Gastrocnemius medialis (tissue), 4 donors: ENCODE measurements around the gene TRH. TPM values are rescaled to one million over a fixed set of nuclear protein-coding genes. Genes with fewer than 3 reads are reported as not detected.
"Not testable (repeated sequence)": the region's sequence is repeated elsewhere in the genome, so short reads cannot be mapped to it uniquely, and the experiment has no call there.

Source experiments
- ATAC-seq, 2 donors: fragments of 150-250 bp; one replicate each; pipeline ENCODE4 v1.9.1; 2016
- DNase-seq, 2 donors: peaks; one replicate each; pipeline ENCODE4 v3.0.0-alpha.2; 2019
- H3K27ac ChIP-seq, 4 donors: fragments of 200-600 bp; sonication (generic); 1 replicate in 1 of 4; 2 replicates in 3 of 4; pipeline ENCODE4 v1.5.1; 2016 to 2018; ENCODE audit warnings: mild to moderate bottlenecking in 2 of 4, moderate library complexity in 1 of 4
- H3K27me3 ChIP-seq, 3 donors: fragments of 200-600 bp; sonication (generic) in 2 of 3; 1 replicate in 1 of 3; 2 replicates in 2 of 3; pipeline versions ENCODE4 v1.5.1 to v1.6.0; 2016 to 2019; ENCODE audit warnings: mild to moderate bottlenecking in 1 of 3, moderate library complexity in 1 of 3
- H3K36me3 ChIP-seq, 2 donors: fragments of 200-600 bp; sonication (generic) in 1 of 2; one replicate each; pipeline ENCODE4 v1.5.1; 2017 to 2018
- H3K4me1 ChIP-seq, 2 donors: fragments of 200-600 bp; sonication (generic) in 1 of 2; one replicate each; pipeline ENCODE4 v1.5.1; 2016 to 2017; ENCODE audit warnings: mild to moderate bottlenecking in 2 of 2
- H3K4me3 ChIP-seq, 4 donors: fragments of 200-600 bp; sonication (generic) in 3 of 4; 1 replicate in 1 of 4; 2 replicates in 3 of 4; pipeline ENCODE4 v1.5.1; 2016 to 2019; ENCODE audit warnings: mild to moderate bottlenecking in 2 of 4
- H3K9me3 ChIP-seq, 3 donors: fragments of 200-600 bp; sonication (generic) in 2 of 3; 1 replicate in 1 of 3; 2 replicates in 2 of 3; pipeline ENCODE4 v1.5.1; 2016 to 2019
- POLR2A ChIP-seq, 2 donors: fragments of 450-650 bp; IDR thresholded peaks; one replicate each; pipeline ENCODE4 v1.6.1; 2017; ENCODE audit warnings: antibody characterized with exemption in 2 of 2, mild to moderate bottlenecking in 2 of 2, moderate library complexity in 2 of 2
- in situ Hi-C, 4 donors: fragments of 200-750 bp; cut with MboI; loops; one replicate each; pipeline versions ENCODE4 v1.15.0 to v1.8.0; 2017; ENCODE audit warnings: low sequenced_read_pairs in 4 of 4
- intact Hi-C: fragments of 100-400 bp; cut with DNase I; formaldehyde crosslinking; loops from one replicate; pipeline ENCODE4 v1.15.1; 2023; ENCODE audit warnings: low total_unique reads
- total RNA-seq, 4 donors: library from RNA; depleted of rRNA; stranded (reverse); fragments of >200 nt; gene quantifications; one replicate each; pipeline versions ENCODE4 v1.1.0 to v1.2.3, GENCODE V29; 2016
- TF ChIP-seq, protein P1 (sequence below), 5 experiments: fragments of 450-650 bp in 3 of 5; fragments of 200-600 bp in 2 of 5; sonication (generic) in 2 of 5; IDR thresholded peaks in 4 of 5; conservative IDR thresholded peaks in 1 of 5; 1 replicate in 4 of 5; 2 replicates in 1 of 5; pipeline ENCODE4 v1.5.1; 2016 to 2019; ENCODE audit warnings: antibody characterized with exemption in 5 of 5, mild to moderate bottlenecking in 3 of 5, moderate library complexity in 3 of 5

TRH gene
- total RNA-seq, 4 donors from 2014 or later, result not detected

DNA sequence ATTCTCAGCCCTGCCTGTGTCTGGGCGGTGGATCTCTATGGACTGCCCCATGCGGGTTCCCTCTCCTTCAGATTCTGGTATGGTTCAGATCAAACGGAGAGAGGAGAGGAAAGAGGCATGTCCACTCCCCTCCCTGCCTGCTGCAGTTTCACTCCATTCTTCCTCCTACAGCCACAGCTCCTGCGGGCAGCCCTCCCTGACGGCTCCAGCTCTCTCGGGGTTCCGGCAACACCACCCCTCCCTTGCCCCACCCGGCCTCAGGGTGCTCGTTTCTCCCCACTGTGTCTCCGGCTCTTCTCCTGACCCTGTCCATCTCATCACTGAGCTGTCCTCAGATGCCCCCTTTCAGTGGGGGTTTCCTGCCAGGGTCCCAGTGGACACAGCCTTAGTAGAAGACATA lies 13.9 kb downstream of the TRH start:
- H3K27ac ChIP-seq, result no peak overlapping the region
- intact Hi-C loops, result no loop called here
- H3K4me1 ChIP-seq, result no peaks in the 10 kb centered on the region
- H3K36me3 ChIP-seq, result no peaks in the 10 kb centered on the region
- DNase-seq, result no peak
- no peaks in the 10 kb centered on the region for H3K27me3 ChIP-seq
- ATAC-seq, result no peak
- H3K9me3 ChIP-seq, result no peaks in the 10 kb centered on the region
- no peak for TF ChIP-seq POLR2A (IDR thresholded peaks at IDR 0.05)
- TF ChIP-seq, protein P1, sequence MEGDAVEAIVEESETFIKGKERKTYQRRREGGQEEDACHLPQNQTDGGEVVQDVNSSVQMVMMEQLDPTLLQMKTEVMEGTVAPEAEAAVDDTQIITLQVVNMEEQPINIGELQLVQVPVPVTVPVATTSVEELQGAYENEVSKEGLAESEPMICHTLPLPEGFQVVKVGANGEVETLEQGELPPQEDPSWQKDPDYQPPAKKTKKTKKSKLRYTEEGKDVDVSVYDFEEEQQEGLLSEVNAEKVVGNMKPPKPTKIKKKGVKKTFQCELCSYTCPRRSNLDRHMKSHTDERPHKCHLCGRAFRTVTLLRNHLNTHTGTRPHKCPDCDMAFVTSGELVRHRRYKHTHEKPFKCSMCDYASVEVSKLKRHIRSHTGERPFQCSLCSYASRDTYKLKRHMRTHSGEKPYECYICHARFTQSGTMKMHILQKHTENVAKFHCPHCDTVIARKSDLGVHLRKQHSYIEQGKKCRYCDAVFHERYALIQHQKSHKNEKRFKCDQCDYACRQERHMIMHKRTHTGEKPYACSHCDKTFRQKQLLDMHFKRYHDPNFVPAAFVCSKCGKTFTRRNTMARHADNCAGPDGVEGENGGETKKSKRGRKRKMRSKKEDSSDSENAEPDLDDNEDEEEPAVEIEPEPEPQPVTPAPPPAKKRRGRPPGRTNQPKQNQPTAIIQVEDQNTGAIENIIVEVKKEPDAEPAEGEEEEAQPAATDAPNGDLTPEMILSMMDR (IDR thresholded peaks at IDR 0.05 in 4 of 5, conservative IDR thresholded peaks at IDR 0.05 in 1 of 5), result no peak
- in situ Hi-C loops, result no loop called here
- no peak overlapping the region for H3K4me3 ChIP-seq

DNA sequence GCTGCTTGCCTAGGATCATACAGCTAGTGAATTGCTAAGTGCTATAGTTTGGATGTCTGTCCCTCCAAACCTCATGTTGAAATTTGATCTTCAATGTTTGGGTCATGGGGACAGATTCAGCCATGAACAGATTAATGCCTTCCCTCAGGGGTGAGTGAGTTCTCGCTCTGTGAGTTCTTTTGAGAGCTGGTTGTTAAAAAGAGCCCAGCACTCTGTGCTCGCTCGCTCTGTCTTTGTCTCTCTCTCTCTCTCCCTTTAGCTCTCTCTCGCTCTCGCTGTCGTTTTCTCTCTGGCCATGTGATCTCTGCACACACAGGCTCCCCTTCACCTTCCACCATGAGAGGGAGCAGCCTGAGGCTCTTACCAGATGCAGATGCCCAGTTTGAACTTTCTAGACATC lies 14.9 kb downstream of the TRH start:
- H3K9me3 ChIP-seq, result no peaks in the 10 kb centered on the region
- H3K4me1 ChIP-seq, result no peaks in the 10 kb centered on the region
- intact Hi-C loops, result no loop called here
- no peak for DNase-seq
- no peak overlapping the region for H3K4me3 ChIP-seq
- in situ Hi-C loops, result no loop called here
- no peak overlapping the region for H3K27ac ChIP-seq
- no peaks in the 10 kb centered on the region for H3K27me3 ChIP-seq
- ATAC-seq, result no peak
- no peaks in the 10 kb centered on the region for H3K36me3 ChIP-seq
- TF ChIP-seq POLR2A (IDR thresholded peaks at IDR 0.05), result no peak
- TF ChIP-seq, protein P1 (IDR thresholded peaks at IDR 0.05 in 4 of 5, conservative IDR thresholded peaks at IDR 0.05 in 1 of 5), result no peak

DNA sequence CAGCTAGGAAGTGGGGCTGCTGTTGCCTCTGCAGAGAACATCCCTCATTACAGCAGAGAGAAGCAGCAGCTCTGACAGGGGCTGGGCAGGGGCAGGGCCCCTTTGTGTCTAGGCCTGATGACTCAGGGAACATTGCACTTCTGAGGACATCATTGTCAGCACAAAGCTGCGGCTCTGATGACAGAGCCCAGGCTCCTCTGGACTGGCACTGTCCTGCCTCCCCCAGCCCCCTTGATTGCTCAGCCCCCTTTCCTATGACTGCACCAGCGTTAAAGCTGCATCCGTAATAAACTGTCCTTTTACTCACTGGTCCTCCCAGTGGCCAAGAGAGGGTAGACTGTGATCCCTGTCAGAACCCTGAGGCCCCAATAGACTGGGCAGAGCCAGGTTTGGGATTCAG lies 18.3 kb downstream of the TRH start:
- Histone ChIP-seq H3K27me3 (no peaks in the 10 kb centered on the region), H3K4me1 (no peaks in the 10 kb centered on the region), H3K36me3 (no peaks in the 10 kb centered on the region), H3K9me3 (no peaks in the 10 kb centered on the region), H3K27ac (no peak overlapping the region), H3K4me3 (no peak overlapping the region)
- intact Hi-C loops, result no loop called here
- no peak for TF ChIP-seq POLR2A (IDR thresholded peaks at IDR 0.05)
- TF ChIP-seq, protein P1 (IDR thresholded peaks at IDR 0.05 in 4 of 5, conservative IDR thresholded peaks at IDR 0.05 in 1 of 5), result no peak
- ATAC-seq (no peak), DNase-seq (no peak)
- in situ Hi-C loops, result no loop called here

DNA sequence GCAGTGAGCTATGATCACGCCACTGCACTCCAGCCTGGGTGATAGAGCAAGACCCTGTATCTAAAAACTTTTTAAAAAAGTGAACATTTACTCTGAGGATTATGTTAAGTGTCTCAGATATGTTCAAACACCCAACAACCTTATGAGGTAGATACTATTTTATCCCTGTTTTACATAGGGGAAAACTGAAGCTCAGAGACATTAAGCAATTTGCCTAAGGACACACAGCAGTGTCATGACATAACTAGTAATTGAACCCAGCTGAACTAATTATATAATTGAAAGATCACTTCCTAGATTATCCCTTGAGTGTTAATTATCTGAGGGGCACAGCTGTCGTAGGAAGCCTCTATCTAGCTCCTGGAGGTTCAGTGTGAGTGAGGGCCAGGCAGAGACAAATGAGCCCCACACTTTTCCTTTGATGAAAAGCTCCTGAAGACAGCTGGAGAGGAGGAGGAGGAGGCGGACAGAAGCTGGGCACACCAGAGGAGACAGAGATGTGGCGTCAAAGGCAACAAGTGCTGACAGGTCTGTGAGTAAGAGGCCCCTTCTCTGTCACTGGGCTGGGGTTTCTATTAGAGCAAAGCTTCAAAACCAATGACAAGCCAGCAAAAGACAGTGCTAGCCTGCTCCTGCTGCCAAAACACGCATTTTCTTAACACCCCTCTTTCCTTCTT lies 20.5 kb downstream of the TRH start:
- H3K4me1 ChIP-seq, result no peaks in the 10 kb centered on the region
- intact Hi-C loops (no loop called here), in situ Hi-C loops (no loop called here)
- no peak for DNase-seq
- no peak overlapping the region for H3K27ac ChIP-seq
- H3K36me3 ChIP-seq, result no peaks in the 10 kb centered on the region
- H3K27me3 ChIP-seq, result no peaks in the 10 kb centered on the region
- H3K4me3 ChIP-seq, result no peak overlapping the region
- ATAC-seq, result no peak
- H3K9me3 ChIP-seq, result no peaks in the 10 kb centered on the region
- no peak for TF ChIP-seq POLR2A (IDR thresholded peaks at IDR 0.05)
- TF ChIP-seq, protein P1 (IDR thresholded peaks at IDR 0.05 in 4 of 5, conservative IDR thresholded peaks at IDR 0.05 in 1 of 5), result no peak

DNA sequence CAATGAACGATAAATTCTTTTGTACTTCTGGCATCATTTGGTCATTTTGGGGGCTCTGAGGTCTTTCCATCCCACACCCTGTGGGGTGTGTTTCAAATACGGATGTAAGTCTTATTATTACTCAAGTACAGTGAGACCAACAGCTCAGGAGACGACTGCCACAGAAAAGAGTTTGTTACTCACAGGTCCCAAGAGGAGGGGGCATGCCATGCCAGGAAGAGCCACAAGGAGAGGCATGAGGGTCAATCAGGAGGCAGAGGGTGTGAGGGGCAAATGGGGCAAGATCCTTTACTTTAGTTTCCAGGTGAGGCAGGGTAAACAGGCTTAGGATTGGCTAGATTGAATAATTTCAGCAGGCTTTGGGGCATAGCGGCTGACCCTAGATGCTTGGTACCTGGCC lies 21.6 kb downstream of the TRH start:
- Histone ChIP-seq H3K9me3 (no peaks in the 10 kb centered on the region), H3K4me1 (no peaks in the 10 kb centered on the region), H3K36me3 (no peaks in the 10 kb centered on the region), H3K4me3 (no peak overlapping the region), H3K27ac (no peak overlapping the region), H3K27me3 (no peaks in the 10 kb centered on the region)
- no peak for TF ChIP-seq POLR2A (IDR thresholded peaks at IDR 0.05)
- TF ChIP-seq, protein P1 (IDR thresholded peaks at IDR 0.05 in 4 of 5, conservative IDR thresholded peaks at IDR 0.05 in 1 of 5), result no peak
- ATAC-seq (no peak), DNase-seq (no peak)
- in situ Hi-C loops (no loop called here), intact Hi-C loops (no loop called here)

DNA sequence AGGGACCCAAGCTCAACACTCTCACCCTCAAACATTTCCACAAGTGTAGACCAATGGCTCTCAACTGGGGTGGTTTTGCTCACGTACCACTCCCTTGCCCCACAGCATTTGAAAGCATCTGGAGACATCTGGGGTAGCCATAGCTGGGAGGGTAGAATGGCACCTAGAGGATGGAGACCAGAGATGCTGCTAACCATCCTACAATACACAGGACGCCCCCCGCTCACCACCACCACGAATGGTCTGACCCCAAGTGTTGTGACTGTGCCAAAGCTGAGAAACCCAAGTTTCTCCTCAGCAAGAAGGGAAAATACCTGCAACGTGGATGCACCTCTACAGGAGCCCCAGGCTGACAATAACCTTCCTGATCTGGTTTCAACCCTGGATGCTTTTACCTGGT lies 24.7 kb downstream of the TRH start:
- intact Hi-C loops, in situ Hi-C loops, H3K27ac ChIP-seq, H3K36me3 ChIP-seq, H3K4me3 ChIP-seq, H3K4me1 ChIP-seq, H3K9me3 ChIP-seq, H3K27me3 ChIP-seq, DNase-seq, ATAC-seq: not testable (repeated sequence)
